Gastroesophageal sphincter (tissue), 3 donors: ENCODE measurements around the gene ZCCHC3.

Experiments
- POLR2A ChIP-seq, 2 donors: fragments of 450-650 bp; IDR thresholded peaks; one replicate each; pipeline ENCODE4 v1.6.1; 2017; ENCODE audit warnings: antibody characterized with exemption in 2 of 2, mild to moderate bottlenecking in 2 of 2, moderate library complexity in 1 of 2
- TF ChIP-seq, protein P1 (sequence below), 4 experiments: fragments of 200-600 bp in 2 of 4; fragments of 450-650 bp in 2 of 4; sonication (generic) in 1 of 4; IDR thresholded peaks; one replicate each; pipeline ENCODE4 v1.5.1; 2017 to 2019; ENCODE audit warnings: antibody characterized with exemption in 4 of 4, mild to moderate bottlenecking in 2 of 4, moderate library complexity in 2 of 4

DNA sequence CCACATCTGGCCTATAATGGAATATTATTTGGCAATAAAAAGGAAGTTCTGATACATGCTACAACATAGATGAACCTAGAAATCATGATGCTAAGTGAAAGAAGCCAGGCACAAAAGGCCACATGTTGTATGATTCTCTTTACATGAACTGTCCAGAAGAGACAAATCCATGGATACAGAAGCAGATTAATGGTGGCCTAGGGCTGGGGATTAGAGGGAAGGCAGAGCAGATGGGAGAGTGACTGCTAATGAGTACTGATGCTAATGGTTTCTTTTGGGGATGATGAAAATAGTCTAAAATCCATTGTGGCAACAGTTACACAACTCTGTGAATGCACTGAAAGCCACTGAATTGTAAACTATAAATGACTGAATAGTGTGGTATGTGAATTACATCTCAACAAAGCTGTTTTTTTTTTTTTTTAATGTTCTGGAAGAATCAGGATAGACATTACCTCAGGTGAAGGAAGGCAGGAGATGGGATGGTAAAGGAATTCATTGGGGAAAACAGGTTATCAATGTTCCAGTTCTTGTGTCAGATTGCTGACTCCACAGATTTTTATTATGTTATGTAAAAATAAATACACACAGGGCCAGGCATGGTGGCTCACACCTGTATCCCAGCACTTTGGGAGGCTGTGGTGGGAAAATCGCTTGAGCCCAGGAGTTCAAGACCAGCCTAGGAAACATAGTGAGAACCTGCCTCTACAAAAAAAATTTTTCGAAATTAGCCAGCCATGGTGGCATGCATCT is 19.1 kb downstream of the ZCCHC3 start:
- TF ChIP-seq, protein P1, sequence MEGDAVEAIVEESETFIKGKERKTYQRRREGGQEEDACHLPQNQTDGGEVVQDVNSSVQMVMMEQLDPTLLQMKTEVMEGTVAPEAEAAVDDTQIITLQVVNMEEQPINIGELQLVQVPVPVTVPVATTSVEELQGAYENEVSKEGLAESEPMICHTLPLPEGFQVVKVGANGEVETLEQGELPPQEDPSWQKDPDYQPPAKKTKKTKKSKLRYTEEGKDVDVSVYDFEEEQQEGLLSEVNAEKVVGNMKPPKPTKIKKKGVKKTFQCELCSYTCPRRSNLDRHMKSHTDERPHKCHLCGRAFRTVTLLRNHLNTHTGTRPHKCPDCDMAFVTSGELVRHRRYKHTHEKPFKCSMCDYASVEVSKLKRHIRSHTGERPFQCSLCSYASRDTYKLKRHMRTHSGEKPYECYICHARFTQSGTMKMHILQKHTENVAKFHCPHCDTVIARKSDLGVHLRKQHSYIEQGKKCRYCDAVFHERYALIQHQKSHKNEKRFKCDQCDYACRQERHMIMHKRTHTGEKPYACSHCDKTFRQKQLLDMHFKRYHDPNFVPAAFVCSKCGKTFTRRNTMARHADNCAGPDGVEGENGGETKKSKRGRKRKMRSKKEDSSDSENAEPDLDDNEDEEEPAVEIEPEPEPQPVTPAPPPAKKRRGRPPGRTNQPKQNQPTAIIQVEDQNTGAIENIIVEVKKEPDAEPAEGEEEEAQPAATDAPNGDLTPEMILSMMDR (IDR thresholded peaks at IDR 0.05): no peak
- no peak for TF ChIP-seq POLR2A (IDR thresholded peaks at IDR 0.05)
